Measurements from ENCODE around the gene KLF11.

The KLF11 gene

DNA sequence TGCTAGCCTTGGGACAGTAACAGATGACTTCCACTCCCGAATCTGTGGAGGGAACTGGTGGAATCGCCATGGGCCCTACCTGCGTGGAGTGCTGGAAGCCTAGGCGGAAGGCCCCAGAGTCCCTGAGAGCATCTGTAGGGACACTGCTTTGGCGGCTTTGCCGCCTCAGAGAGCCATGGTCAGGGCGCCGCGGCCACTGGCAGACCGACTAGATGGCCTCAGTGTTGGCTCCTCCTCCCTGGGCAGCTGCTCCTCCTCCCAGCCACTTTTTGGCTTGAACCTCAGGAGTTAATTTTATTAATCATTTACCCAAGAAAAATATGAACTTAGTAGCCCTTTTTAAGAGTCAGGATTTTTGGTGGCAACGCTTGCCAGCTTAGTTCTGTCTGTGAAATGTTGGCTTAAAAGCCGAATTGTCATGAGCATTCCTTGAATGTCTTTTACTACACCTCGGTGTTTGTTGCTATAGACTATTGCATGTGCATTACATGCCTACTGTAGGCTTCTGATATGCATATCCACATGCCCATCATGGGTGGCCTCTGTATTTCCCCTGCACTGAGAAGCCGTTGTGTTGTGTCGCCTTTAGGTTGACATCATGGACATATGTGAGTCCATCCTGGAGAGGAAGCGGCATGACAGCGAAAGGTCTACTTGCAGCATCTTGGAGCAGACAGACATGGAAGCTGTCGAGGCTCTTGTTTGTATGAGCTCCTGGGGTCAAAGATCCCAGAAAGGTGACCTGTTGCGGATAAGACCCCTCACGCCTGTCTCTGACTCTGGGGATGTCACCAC is 2.4 kb downstream of the KLF11 start:
- FAIRE-seq, result no peak

GRCh38 chr2:10046931-10047330 is 3.6 kb downstream of the KLF11 start:
- FAIRE-seq, result no peak

DNA sequence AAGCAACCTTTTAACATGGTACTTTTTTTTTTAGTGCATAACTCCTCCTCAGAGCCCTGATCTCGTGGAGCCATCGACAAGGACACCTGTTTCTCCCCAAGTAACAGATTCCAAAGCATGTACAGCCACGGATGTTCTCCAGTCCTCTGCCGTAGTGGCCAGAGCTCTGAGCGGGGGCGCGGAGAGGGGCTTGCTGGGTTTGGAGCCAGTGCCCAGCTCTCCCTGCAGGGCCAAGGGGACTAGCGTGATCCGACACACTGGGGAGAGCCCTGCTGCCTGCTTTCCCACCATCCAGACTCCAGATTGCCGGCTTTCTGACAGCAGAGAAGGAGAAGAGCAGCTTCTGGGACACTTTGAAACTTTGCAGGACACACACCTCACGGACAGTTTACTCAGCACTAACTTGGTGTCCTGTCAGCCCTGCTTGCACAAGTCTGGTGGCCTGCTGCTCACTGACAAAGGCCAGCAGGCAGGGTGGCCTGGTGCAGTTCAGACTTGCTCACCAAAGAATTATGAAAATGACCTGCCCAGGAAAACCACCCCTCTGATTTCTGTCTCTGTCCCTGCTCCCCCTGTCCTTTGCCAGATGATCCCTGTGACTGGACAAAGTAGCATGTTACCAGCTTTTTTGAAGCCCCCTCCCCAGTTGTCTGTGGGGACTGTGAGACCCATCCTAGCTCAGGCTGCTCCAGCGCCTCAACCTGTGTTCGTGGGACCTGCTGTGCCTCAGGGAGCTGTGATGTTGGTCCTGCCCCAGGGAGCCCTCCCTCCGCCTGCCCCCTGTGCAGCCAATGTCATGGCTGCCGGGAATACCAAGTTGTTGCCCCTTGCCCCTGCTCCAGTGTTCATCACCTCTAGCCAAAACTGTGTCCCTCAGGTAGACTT is 4.5 kb downstream of the KLF11 start:
- no peak for FAIRE-seq

DNA sequence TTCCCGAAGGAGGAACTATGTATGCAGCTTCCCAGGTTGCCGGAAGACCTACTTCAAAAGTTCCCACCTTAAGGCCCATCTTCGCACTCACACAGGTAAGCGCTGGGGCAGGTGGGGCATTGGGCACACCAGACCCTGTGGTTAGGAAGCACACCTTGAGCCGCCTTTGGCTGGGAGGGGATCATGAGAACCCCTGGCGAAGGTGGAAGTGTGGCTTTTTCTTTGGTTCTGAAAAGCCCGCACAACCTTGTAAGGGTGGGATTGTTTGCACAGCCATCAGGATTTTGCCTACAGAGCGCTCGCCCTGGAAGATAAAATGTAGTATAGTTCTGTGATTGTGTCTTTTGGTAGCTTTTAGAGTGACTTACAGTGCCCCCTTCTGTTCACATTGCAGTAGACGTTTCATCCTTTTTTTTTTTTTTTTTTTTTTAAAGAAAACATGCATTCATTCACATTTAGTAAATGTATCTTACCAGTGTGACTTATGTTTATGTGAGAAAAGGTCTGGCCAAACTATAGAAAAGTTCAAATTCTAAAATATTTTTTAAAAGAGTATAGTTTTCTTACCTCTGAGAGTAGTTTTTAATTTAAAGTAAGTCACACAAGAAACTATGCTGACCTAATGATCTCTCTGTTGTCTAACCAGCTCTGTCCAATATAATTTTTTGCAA is 5.3 kb downstream of the KLF11 start:
- FAIRE-seq, result peak; percentile 93

GRCh38 chr2:10052216-10052615 is 8.9 kb downstream of the KLF11 start:
- FAIRE-seq, result no peak

DNA sequence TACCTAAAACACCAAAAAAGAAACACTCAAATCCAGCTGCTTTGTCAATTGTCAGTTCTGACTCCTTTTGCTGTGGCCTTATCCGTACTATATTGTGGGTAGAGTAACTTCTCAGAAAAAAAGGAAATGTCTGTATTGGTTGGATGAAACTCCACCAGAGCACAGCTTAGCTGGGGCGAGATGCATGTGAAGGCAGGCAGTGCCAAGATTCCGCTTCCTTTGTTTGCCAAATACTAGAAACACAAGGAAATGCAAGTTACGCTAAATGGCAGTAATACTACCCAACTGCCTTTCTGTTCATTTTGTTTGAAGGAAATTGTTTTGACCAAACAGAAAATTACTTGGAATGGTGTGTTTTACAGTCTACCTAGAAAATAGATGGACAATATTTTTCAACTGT is 10.0 kb downstream of the KLF11 start:
- FAIRE-seq, result no peak

DNA sequence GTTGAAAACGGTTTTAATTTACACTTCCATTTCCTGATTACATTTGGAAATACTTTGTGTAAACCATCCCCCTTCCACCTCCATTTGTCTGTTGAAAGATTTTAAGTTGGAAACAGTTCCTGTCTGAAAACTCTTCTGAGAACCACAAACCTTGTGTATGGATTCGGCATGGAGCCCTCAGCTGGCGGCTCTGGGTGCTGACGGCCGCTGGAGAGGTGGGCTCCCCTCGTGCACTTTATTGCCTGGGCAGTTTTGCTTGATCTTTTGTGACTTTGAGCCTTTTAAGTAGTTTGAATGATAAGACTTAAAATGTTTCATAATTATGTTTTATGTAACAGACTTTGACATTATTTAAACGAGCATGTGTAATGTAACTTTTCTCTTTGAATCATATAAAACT is 11.1 kb downstream of the KLF11 start:
- no peak for FAIRE-seq

- FAIRE-seq, result no peak
These were observed 11.6 kb downstream of the KLF11 start for GRCh38 chr2:10054976-10055375.

GRCh38 chr2:10056439-10056838 is 13.1 kb downstream of the KLF11 start:
- FAIRE-seq, result no peak

GRCh38 chr2:10057231-10058107 is 14.1 kb downstream of the KLF11 start:
- no peak for FAIRE-seq

DNA sequence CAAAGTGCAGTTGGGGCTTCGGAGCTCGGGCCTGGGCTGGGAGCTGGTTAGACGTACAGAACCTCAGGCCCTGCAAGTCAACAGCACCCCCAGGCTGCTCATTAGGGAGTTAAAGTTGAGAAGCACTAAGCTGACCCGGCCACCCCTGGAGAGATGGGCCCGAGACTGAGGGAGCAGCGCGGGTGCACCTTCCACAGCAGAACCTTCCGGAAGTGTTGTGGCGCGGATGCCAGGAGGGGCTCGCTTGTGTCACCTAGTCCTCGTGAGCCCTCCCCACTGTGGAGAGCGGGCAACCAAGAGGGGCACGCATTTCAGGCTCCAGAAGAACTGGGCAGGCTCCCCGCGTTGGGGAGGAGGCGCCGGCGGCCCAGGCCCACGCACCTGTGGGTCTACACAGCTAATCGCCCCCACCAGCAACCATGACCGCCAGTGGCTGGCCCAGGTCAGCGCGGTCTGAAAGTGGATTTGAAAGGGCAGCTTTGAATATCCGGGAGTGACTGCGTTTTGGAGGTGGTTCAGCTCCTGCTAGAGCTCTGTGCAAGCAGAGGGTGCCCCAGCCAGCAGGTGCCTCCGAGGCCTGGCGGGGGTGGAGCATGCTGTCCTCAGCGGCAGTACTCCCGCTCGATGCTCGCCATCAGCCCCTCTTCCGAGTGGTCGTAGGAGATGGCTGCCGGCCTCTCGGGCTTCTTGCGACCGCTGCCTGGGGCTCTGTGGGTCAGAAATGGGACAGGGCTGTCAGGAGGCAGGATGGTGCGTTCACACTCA is 15.1 kb downstream of the KLF11 start:
- no peak for FAIRE-seq

- FAIRE-seq, result no peak
These were observed 15.6 kb downstream of the KLF11 start for GRCh38 chr2:10059016-10059351.

- FAIRE-seq, result no peak
These were observed 16.4 kb downstream of the KLF11 start for GRCh38 chr2:10059552-10060335.

DNA sequence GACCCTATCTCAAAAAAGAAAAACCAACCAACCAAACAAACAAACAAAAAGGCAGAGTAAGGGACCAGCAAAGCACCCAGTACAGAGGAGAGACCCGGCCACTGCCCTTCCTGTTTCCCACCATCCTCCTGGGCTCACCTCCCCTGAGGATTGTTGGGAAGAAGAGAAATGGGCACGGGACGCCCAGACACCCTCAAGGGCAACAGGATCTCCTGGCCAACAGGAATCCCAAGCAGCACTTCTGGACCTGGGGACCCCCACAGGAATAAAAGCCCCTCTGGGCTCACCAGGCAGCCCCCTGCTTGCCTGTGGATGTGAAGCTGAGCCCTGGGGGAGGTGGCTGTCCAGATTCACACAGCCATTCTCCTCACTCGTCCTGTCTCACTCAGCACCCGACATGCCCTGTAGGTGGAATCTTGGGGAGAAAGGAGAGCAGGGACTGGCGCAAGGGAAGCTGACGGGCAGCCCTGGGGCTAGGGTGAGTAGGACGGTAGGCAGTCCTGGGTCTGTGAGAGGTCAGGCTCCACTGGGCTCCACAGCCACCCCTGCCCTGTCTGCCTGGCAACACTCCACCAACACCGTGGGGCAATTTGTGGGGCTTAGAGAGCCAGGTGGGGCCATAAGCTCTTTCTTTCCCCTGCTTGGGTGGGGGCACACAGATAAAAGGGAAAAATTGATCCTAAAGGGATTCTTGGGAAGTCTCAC is 18.0 kb downstream of the KLF11 start:
- no peak for FAIRE-seq

DNA sequence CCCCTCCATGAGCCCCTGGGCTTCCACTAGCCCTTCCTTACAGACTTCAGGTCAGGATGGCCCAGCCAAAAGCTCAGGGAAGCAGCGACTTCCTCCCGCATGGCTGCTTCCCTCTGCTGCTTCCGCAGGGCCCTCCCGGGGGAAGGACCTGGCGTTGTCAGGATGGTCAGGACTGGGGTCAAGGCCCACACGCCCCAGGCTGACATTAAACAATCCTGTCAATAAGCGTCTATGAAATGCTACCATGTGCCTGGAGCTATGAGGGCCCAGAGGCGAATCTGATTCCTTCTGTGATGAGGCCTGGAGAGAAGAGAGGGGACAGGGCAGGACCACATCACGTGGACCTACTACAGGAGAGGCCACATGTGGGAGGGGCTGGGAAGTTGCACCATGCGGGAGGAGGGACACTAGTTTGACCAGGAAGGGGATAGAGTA is 19.6 kb downstream of the KLF11 start:
- no peak for FAIRE-seq

- no peak for FAIRE-seq
These were observed 20.2 kb downstream of the KLF11 start for GRCh38 chr2:10063566-10063965.

DNA sequence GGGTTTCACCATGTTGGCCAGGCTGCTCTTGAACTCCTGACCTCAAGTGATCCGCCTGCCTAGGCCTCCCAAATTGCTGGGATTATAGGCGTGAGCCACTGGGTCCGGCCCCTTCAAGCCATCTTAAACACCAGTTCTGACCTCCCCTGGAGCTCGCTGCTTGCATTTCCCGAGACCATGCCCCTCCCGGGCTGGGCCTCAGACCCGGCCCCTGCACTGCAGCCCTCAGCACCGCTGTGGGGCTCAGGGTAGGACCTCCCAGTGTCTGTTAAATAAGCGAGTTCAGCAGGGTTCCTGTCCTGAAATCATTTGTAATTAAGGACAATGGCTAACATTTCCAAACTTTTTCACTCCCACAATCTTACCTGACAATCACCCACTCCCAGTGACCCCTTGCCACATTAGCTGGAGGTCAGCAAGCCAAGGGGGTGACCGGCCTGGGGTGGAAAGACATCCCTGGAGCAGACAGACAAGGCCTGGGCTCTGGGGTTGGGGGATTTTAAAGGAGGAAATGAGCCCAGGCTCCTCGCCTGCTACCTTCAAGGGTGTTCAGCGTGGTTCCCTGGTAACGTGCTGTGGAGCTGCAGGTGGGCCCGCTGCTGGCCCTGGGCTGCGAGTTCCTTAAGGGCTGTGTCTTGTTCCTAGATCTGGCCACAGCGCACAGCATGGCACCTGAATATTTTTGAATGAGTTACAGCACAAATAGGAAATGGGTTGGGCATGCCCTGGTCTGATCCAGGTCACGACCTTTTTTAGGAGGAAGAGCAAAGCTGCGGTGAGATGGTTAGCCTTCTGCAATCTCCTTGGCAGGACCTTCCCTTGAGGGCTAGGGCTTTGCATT is 21.8 kb downstream of the KLF11 start:
- no peak for FAIRE-seq

- no peak for FAIRE-seq
These were observed 22.4 kb downstream of the KLF11 start for GRCh38 chr2:10065773-10066055.

DNA sequence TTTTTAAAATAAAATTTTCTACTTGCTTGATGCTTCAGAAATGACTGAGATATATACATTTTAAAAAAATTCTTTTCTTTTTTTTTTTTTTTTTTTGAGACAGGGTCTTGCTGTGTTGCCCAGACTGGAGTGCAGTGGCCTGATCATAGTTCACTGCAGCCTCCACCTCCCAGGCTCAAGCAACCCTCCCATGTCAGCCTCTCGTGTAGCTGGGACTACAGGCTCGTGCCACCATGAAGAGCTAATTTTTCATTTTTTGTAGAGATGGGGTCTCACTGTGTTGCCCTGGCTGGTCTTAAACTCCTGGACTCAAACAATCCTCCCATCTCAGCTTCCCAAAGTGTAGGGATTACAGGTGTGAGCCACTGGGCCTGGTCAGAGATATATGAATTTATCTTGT is 24.0 kb downstream of the KLF11 start:
- FAIRE-seq, result no peak

GRCh38 chr2:10067881-10068280 is 24.5 kb downstream of the KLF11 start:
- FAIRE-seq, result no peak

Measured in A204.1 (cell line).